NCI-H146 treated with DMSO at 0.1 percent for 48 hours (cell line): Measurements from ENCODE around the gene NARF.
"Not testable (repeated sequence)": the region's sequence is repeated elsewhere in the genome, so short reads cannot be mapped to it uniquely, and the experiment has no call there.

Experiments
- DNase-seq: peaks from one replicate; lab custom pipeline; 2025; ENCODE audit not compliant: unreplicated experiment; lab: John Stamatoyannopoulos, UW

NARF gene

GRCh38 chr17:82529914-82530300 is 71.4 kb downstream of the NARF start:
- DNase-seq = no peak

GRCh38 chr17:82531431-82531881 is 72.9 kb downstream of the NARF start:
- DNase-seq = no peak

- DNase-seq = no peak
Observed at GRCh38 chr17:82534401-82534812, 75.9 kb downstream of the NARF start.

GRCh38 chr17:82536512-82537201 is 78.1 kb downstream of the NARF start:
- DNase-seq = no peak

- DNase-seq = not testable (repeated sequence)
Observed at GRCh38 chr17:82537228-82537627, 78.7 kb downstream of the NARF start.

- not testable (repeated sequence) for DNase-seq
Observed at GRCh38 chr17:82539076-82539475, 80.5 kb downstream of the NARF start.
